GM23338 (cell line): Measurements from ENCODE around the gene SLC13A4.

ENCODE experiments used
- CTCF ChIP-seq, 2 experiments: fragments of 200-600 bp in 1 of 2; sonication (generic) in 1 of 2; conservative IDR thresholded peaks; 2 replicates each; pipeline versions ENCODE4 v1.5.1 to v1.6.1; 2016 to 2017; ENCODE audit warnings: antibody characterized with exemption in 2 of 2, low read depth in 2 of 2, mild to moderate bottlenecking in 2 of 2, moderate library complexity in 1 of 2
- EZH2phosphoT487 ChIP-seq: fragments of 200-600 bp; sonication (generic); IDR thresholded peaks from one replicate; pipeline ENCODE4 v1.8.1; 2018; ENCODE audit warnings: antibody characterized with exemption; ENCODE audit not compliant: unreplicated experiment
- POLR2AphosphoS5 ChIP-seq: IDR thresholded peaks from 2 replicates; pipeline ENCODE4 v1.6.1; 2016; ENCODE audit warnings: antibody characterized with exemption, low read depth

- TF ChIP-seq CTCF (conservative IDR thresholded peaks at IDR 0.05; ENCODE audit: low read depth in 2 of 2) (no peak), EZH2phosphoT487 (no peak), POLR2AphosphoS5 (no peak)
These were observed 20.8 kb upstream of the SLC13A4 start, which contains the start of gene FAM180A for GRCh38 chr7:135748770-135749169.
